Ecto neural progenitor cell (in vitro differentiated cells): Measurements from ENCODE around the gene TIPIN.
"Not testable (repeated sequence)": the region's sequence is repeated elsewhere in the genome, so short reads cannot be mapped to it uniquely, and the experiment has no call there.

Source experiments
- DNase-seq: peaks from one replicate; pipeline ENCODE4 v3.0.0-alpha.2; 2018; ENCODE audit warnings: low spot score

The TIPIN gene

DNA sequence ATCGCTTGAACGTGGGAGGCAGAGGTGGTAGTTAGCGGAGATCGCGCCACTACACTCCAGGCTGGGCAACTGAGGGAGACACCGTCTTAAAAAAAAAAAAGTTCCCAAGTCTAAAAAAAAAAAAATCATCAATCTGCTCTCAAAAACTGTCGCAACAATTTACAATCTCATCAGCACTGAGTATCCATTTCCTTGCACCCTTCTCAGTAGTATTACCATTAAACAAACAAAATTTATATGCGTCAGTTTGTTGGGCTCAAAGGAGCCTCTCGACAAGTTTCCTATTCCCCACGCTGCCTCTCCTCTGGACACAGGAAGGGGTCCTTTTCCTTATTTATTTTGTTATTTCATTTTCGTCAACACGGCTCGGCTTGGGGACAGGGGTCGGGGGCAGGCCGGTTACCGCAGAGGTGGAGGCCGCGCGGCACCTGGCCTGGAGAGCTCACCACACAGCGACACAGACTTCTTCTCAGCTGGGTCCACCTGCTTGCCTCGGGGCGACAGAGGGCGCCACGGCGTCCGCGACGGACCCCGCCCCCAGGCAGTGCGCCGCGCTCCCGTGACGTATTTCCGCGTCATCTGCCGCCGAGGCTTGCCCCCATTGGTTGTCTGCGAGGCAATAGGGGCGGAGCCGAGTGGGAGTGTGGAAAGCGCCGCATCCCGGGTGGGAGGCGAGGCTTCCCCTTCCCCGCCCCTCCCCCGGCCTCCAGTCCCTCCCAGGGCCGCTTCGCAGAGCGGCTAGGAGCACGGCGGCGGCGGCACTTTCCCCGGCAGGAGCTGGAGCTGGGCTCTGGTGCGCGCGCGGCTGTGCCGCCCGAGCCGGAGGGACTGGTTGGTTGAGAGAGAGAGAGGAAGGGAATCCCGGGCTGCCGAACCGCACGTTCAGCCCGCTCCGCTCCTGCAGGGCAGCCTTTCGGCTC lies 30.0 kb upstream of the TIPIN start, which contains the start of gene MAP2K1:
MAP2K1 (plus strand) TSS at position 709 of the 920 bp plus-strand sequence. CDS start 436 bp downstream, outside the sequence.
- DNase-seq, result peak; percentile 98

DNA sequence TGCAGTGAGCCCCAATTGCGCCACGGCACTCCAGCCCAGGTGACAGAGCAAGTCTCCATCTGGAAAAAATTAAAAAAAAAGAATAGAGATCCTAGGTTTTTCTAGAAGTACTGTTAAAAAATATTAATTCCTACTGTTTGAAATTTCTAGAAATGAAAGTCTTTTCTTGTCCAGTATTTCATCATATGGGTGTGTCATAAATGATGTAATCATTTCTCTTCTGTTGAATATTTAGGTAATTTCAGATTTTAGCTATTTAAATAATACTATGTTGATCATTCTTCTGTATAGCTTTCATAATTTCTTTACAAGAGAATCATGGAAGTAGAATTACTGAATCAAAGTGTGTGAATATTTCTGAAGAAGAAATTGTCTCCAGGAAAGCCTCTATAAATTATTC lies 24.9 kb upstream of the TIPIN start:
- DNase-seq, result not testable (repeated sequence)

DNA sequence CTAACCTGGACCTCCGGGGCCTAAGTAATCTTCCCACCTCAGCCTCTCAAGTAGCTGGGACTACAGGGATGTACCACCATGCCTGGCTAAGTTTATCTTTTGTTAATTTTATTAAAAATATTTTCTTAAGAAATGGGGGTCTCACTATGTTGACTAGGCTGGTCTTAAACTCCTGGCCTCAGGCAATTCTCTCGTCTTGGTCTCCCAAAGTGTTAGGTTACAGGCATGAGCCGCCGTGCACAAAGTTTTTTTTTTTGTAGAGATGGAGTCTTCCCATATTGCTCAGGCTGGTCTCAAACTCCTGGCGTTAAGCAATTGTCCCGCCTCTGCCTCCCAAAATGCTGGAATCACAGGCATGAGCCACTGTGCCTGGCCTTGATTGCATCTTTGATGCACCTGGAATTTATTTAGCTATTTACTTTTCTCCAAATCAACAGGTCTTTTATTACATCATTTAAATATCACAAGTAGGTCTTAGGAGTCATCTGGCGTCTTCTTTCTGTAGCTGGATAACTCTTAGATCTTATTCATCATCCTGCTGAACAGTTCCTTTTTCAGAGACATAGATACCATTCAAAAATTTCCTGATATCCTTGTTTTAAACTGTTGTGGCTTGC lies 22.4 kb upstream of the TIPIN start:
- DNase-seq, result no peak

DNA sequence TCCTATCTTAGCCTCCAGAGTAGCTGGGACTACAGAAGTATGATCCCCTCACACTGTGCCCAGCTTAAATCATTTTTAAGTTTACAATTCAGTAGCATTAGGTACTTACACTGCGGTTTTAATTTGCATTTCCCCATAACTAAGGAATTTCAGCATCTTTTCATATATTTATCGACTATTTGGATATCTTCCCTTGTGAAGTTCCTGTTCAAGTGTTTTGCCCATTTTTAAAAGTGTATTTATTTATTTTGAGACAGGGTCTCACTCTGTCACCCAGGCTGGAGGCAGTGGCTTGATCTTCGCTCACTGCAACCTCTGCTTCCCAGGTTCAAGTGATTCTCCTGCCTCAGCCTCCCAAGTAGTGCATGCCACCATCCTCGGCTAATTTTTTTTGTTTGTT lies 17.7 kb upstream of the TIPIN start:
- DNase-seq, result no peak

DNA sequence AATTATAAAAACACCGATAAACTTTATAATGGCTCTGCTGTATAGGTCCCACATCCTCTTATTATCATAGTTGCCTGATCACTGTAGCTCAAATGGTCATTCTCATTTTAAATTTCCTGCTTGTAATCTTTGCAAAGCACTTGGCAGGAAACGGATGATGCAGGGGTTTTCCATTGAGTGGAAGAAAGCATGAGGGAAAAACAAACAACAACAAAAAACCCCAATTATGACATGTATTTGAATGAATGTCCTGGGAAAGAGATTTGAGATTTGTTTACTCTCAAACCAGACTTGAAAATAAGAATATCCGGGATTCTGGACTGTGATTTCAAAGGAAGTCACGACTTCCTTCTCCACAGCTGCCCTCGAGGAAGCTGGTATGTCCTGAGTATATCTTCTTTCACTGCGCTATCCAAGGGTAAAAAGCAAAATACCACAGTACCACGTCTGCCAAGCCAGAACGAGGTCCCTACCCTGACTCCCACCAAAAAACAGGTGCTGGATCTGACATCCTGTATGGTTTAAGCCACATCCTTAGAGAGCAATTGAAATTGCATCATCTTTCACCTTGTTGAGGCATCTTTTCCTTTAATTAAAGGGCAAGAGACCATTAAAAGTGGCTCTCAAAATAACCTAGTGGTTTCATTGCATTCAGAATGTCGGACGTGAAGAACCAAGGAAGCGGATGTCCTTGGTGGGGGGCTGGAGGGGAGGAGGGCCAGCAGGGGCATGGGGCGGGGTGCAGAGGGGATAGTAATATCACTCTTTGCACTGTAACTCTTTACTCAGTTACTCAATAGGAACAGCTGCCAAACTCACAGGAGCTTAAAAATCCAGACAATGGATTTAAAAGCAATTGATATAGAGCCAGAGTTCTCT lies 13.5 kb upstream of the TIPIN start:
- no peak for DNase-seq

DNA sequence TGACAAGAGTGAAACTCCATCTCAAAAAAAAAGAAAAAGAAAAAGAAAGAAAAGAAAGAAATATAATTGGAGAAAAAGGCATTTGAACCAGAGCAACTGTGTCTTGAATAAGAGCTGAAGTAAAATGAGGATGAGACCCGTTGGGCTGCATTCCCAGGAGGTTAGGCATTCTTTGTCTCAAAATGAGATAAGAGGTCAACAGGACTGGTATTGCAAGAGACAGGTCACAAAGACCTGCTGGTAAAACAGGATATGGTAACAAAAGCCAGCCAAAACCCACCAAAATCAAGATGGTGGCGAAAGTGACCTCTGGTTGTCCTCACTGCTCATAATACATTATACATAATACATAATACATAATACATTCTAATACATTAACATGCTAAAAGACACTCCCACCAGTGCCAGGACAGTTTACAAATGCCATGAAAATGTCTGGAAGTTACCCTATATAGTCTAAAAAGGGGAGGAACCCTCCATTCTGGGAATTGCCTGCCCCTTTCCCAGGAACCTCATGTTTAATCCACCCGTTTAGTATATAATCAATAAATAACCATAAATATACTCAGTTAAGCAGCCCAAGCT lies 8.6 kb upstream of the TIPIN start:
- no peak for DNase-seq

DNA sequence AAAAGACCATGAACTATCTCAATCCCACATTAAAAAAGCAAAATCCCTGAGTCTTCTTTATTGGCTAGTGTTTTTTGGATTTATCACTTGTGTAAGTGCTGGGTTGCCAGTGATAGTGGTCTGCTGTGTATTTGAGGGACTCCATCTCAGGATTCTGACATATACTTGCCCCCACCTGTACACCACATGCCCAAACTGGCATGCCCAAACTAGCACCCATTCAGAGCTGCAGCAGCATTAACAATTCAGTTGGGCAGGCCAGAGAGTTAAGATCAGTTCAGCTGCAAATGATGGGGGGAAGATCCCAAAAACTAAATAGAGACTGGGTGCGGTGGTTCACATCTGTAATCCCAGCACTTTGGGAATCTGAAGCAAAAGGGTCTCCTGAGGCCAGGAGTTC lies 6.3 kb upstream of the TIPIN start:
- DNase-seq, result no peak

DNA sequence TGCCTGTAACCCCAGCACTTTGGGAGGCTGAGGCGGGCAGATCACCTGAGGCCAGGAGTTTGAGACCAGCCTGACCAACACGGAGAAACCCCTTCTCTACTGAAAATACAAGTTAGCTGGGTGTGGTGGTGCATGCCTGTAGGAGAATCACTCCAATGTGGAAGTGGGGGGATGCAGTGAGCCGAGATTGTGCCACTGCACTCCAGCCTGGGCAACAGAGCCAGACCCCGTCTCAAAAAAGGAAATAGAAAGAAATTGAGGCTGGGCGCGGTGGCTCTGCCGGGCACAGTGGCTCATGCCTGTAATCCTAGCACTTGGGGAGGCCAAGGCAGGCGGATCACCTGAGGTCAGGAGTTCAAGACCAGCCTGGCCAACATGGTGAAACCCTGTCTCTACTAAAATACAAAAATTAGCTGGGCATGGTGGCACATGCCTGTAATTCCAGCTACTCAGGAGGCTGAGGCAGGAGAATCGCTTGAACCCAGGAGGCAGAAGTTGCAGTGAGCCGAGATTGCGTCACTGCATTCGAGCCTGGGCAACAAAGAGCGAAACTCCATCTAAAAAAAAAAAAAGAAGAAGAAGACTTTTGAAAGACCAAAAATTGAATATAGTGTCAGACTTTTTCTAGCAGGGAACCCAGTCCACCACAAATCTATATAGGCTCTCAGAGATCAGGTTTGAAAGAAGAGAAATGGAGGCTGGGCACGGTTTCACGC lies 5.4 kb upstream of the TIPIN start:
- not testable (repeated sequence) for DNase-seq

DNA sequence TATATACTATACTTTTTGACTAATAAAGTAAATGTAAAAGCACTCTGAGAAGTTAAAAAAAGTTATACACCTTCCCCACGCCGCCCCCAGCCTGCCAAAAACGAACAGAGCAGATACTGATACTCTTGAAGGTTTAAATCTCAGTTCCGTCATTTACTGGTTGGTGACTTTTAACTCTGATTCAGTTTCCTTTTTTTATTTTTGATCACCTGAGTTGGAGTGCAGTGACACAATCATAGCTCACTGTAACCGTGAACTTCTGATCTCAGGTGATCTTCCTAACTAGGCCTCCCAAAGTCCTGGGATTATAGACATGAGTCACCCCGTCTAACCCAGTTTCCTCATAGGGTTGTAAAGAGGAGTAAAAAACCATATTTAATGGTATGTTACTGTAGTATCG lies 3.3 kb upstream of the TIPIN start:
- no peak for DNase-seq

DNA sequence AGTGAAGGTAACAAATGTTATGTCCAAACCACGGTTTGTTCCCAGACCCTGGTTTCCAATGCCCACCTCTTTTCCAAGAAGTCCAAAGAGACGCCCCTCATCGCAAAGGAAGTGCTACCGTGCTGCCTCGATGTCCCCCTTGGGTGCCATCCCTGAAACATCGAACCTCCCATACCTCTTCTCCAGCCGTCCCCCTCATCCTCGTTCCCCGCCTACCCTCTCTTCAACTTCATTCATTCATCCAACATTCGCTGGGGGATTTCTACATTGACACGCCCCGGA lies 467 bp downstream of the TIPIN start:
- no peak for DNase-seq

DNA sequence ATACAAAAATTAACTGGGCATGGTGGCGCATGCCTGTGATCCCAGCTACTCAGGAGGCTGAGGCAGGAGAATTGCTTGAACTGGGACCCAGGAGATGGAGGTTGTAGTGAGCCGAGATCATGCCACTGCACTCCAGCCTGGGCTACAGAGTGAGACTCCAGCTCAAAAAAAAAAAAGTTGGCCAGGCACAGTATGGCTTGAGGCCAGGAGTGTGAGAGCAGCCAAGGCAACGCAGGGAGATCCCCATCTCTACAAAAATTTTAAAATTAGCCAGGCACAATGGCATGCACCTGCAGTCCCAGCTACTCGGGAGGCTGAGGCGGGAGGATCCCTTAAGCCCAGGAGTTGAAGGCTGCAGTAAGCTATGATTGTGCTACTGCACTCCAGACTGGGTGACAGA lies 8.0 kb downstream of the TIPIN start:
- not testable (repeated sequence) for DNase-seq

DNA sequence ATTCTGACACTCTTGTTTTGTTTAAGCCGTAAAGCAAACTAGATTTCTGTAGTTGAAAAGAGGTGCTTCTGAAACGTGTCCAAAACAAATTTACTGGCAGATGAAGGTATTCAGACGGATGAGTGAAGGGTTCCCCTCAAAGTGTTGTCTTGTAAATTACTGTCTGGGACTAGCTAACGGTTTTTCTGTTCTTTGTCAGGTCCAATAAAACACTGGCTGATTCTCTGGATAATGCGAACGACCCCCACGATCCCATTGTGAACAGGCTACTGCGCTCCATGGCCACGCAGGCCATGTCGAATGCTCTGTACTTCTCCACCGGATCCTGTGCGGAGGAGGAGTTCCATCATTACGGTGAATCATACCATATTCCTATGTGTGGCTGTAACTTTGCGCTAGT lies 27.7 kb downstream of the TIPIN start:
- no peak for DNase-seq

DNA sequence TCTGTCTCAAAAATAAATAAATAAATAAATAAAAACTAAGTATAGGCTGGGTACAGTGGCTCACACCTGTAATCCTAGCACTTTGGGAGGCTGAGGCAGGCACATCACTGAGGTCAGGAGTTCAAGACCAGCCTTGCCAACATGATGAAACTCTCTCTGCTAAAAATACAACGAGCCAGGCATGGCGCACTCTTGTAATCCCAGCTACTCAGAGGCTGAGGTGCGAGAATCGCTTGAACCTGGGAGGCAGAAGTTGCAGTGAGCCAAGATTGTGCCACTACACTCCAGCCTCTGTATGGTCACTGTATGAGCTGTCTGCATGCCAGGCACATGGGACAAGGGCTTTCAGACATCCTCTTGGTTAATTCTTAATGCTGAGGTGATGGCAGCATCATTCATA lies 28.7 kb downstream of the TIPIN start:
- DNase-seq, result no peak

DNA sequence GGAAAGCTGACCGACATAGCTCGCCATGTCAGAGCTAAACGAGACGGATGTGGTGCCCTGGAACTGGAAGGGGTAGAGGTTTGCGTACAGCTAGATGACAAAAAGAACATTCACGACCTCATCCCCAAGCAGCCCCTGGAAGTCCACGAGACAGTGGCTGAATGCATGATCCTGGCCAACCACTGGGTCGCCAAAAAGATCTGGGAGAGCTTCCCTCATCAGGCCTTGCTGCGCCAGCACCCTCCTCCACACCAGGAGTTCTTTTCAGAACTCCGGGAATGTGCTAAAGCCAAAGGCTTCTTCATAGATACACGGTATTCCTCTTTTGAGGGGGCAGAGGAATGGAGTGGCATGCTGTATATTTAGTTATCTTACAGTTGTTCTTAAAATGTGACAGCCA lies 30.4 kb downstream of the TIPIN start:
- no peak for DNase-seq

DNA sequence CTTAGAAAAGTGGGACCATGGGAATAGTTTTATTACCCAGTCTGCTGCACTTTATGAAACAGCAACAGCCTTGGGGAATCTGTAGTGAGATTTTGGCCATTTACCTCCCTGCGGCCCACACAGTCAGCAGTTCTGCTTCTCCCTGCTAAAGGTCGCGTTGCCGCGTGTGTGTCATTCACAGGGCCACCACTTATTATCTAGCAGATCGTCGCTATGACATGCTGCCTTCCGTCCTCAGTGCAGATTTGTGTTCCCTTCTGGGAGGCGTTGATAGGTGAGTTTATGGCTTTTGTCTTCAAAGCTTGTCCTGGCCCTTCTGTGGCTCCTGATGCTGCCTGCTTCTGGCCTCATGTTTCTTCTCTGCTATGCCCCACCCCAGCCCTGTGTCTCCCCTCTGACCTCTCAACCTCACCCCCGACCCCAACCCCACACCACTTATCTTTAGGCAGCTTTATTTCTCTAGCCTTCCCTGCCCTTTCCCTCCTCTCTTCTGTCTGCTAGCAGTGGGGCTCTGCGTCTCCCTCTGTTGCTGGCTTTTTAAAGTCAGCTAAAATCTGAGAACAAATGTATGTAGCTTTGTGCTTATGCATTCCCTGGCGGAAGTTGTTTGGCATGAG lies 33.1 kb downstream of the TIPIN start:
- DNase-seq, result peak; percentile 51

DNA sequence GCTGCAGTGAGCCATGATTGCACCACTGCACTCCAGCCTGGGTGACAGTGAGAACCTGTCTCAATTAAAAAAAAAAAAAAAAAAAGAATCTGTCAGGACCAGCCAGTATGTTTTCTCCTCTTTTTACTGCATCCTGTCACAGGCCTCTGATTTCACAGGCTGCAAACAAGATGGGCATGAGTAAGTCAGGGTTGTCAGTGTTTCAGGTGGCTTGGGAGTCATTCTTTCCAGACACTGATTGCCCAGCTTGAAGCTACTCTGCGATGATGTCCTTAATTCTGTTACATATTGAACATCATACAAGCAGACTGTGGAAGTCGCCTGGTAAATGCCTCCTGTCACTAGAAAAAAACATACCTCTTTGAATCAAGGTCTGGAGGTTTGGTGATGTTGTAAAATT lies 44.3 kb downstream of the TIPIN start:
- DNase-seq, result no peak

DNA sequence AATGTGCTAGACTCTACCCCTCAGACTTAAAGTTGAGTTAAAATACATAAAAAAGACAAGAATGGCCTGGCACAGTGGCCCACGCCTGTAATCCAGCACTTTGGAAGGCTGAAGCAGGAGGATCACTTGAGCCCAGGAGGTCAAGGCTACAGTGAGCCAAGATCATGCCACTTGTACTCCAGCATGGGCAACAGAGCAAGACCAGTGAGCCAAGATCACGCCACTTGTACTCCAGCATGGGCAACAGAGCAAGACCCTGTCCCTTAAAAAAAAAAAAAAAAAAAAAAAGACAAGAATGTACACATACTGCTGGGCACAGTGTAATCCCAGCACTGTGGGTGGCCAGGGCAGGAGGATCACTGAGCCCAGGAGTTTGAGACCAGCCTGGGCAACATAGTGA lies 45.7 kb downstream of the TIPIN start:
- DNase-seq, result no peak

DNA sequence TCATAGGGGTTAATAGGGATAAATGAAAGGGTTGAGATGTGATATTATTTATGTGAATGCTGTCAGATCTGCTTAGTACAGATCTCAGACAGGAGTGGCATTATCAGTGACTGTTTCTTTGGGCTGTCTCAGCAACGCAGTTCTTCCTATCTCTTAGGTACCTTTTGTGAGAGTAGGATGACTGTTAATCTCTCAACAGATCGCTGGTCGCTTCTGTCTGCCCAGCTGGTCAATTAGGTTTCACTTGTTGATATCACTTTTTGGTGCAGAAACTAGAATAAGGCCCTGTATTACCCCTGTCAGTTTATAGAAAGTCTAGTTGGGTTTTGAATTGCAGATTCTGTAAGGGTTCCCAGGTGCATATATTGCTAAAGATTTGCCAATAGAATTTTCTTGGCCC lies 46.7 kb downstream of the TIPIN start:
- DNase-seq, result no peak

DNA sequence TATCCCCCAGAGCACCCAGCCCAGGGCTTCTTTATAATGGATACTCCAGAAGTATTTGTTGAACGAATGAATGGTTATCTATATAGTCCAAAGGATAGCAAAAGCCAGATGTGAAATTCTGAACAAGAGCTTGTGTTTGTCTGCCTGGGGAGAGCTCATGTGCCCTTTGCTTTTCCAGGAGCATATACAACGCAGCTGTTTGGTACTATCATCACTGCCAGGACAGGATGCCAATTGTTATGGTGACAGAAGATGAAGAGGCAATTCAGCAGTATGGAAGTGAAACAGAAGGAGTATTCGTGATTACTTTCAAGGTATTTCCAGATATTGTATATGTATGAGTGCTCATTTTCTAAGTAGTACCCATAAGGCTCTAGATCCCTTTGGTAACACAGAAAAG lies 48.0 kb downstream of the TIPIN start:
- DNase-seq, result no peak

DNA sequence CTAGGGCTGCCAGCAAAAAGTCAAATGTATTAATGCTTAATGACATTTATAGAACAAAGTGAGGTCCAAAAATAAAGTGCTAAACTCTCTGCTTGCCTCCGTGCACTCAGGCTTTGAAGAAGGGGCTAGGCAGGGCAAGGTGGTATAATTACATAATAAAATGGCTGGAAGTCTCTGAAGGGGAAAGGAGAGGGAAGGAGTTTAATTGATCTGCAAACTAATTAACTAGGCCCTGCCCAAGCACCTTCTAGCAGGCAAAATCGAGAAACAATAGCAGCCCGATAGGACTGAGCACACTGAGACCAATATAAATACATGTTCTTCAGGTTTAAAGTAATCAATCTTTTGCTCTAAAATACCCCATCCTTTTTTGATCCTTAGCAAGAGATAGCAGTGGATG lies 50.1 kb downstream of the TIPIN start:
- no peak for DNase-seq

DNA sequence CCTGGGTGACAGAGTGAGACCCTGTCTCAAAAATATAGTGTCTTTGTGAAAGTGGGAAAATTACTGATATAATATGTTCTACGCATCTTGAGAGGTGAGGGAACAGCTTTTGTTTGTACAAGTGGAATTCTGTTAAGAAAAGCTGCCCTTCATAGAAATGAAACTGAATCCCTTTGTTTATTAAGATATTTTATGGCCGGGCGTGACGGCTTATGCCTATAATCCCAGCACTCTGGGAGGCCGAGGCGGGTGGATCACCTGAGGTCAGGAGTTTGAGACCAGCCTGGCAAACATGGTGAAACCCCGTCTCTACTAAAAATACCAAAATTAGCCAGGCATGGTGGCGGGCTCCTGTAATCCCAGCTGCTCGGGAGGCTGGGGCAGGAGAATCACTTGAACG lies 52.1 kb downstream of the TIPIN start:
- not testable (repeated sequence) for DNase-seq
